ENCODE results near the gene LTV1. TPM values are rescaled to one million over a fixed set of nuclear protein-coding genes. Genes with fewer than 3 reads are reported as not detected.

LTV1 gene
- total and polyA plus RNA-seq, 9 of the 15 experiments (the other 6 are each of a cell fraction or from before 2014, with no cell fraction given): 57.9 to 162 (median 119) TPM

DNA sequence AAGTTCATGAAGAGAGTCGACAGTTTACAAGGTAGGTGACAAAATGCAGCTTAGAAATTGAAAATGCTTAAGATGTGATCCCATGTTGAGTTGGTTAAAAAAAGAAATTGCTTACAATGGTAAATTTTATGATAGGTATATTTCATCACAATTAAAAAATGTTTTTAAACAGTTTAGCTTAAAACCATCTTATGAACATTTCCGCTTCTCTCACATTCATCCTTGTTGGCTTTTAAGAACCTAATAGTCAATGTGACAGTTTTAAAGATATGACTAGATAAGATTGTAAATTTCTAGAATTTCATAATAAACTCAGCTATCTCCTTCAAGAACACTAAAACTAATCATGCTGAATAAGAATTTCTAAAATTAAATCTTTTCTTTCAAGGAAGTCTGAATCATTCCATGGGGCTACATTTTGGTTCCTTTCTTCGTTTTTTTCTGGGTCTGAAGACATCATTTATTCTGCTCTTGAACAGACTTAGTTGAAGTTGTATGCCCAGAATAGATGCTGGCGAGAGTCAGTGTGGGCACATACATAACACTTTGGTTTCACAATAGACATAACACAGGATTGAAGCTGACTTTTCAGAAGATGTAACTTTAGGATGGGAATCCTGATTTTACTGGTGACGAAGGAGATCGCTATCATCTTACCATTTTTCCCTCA is 35.9 kb upstream of the LTV1 start (continued):
- TF ChIP-seq, protein P1, sequence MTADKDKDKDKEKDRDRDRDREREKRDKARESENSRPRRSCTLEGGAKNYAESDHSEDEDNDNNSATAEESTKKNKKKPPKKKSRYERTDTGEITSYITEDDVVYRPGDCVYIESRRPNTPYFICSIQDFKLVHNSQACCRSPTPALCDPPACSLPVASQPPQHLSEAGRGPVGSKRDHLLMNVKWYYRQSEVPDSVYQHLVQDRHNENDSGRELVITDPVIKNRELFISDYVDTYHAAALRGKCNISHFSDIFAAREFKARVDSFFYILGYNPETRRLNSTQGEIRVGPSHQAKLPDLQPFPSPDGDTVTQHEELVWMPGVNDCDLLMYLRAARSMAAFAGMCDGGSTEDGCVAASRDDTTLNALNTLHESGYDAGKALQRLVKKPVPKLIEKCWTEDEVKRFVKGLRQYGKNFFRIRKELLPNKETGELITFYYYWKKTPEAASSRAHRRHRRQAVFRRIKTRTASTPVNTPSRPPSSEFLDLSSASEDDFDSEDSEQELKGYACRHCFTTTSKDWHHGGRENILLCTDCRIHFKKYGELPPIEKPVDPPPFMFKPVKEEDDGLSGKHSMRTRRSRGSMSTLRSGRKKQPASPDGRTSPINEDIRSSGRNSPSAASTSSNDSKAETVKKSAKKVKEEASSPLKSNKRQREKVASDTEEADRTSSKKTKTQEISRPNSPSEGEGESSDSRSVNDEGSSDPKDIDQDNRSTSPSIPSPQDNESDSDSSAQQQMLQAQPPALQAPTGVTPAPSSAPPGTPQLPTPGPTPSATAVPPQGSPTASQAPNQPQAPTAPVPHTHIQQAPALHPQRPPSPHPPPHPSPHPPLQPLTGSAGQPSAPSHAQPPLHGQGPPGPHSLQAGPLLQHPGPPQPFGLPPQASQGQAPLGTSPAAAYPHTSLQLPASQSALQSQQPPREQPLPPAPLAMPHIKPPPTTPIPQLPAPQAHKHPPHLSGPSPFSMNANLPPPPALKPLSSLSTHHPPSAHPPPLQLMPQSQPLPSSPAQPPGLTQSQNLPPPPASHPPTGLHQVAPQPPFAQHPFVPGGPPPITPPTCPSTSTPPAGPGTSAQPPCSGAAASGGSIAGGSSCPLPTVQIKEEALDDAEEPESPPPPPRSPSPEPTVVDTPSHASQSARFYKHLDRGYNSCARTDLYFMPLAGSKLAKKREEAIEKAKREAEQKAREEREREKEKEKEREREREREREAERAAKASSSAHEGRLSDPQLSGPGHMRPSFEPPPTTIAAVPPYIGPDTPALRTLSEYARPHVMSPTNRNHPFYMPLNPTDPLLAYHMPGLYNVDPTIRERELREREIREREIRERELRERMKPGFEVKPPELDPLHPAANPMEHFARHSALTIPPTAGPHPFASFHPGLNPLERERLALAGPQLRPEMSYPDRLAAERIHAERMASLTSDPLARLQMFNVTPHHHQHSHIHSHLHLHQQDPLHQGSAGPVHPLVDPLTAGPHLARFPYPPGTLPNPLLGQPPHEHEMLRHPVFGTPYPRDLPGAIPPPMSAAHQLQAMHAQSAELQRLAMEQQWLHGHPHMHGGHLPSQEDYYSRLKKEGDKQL (CRISPR knock-in tag; IDR thresholded peaks at IDR 0.05; ENCODE audit: borderline replicate concordance): no peak
- TF ChIP-seq, protein P2, sequence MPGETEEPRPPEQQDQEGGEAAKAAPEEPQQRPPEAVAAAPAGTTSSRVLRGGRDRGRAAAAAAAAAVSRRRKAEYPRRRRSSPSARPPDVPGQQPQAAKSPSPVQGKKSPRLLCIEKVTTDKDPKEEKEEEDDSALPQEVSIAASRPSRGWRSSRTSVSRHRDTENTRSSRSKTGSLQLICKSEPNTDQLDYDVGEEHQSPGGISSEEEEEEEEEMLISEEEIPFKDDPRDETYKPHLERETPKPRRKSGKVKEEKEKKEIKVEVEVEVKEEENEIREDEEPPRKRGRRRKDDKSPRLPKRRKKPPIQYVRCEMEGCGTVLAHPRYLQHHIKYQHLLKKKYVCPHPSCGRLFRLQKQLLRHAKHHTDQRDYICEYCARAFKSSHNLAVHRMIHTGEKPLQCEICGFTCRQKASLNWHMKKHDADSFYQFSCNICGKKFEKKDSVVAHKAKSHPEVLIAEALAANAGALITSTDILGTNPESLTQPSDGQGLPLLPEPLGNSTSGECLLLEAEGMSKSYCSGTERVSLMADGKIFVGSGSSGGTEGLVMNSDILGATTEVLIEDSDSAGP (CRISPR knock-in tag; IDR thresholded peaks at IDR 0.05): no peak
- TF ChIP-seq BHLHE40 (IDR thresholded peaks at IDR 0.05; ENCODE audit: low read length) (no peak), RBFOX2 (IDR thresholded peaks at IDR 0.05; ENCODE audit: low read depth, low read length) (peak; percentile 28; the same call in 1 of the 2 replicates), ELF2 (CRISPR knock-in tag; IDR thresholded peaks at IDR 0.05) (0 out of 2 replicates have a peak, but pooled peaks have one; percentile 46), ZNF23 (CRISPR knock-in tag; IDR thresholded peaks at IDR 0.05) (peak; percentile 7; the same call in 1 of the 2 replicates), HDAC8 (tag; IDR thresholded peaks at IDR 0.05) (0 out of 2 replicates have a peak, but pooled peaks have one; percentile 19), POLR3A (IDR thresholded peaks at IDR 0.05; ENCODE audit: borderline replicate concordance, extremely low read depth, insufficient read depth, insufficient read length) (no peak), ZNF41 (CRISPR knock-in tag; conservative IDR thresholded peaks at IDR 0.05) (0 out of 2 replicates have a peak, but pooled peaks have one; percentile 11), ETS2 (tag; IDR thresholded peaks at IDR 0.05; ENCODE audit: borderline replicate concordance, poor library complexity, severe bottlenecking) (no peak), SETDB1 (IDR thresholded peaks at IDR 0.05; ENCODE audit: low read length) (no peak), C11orf30 (IDR thresholded peaks at IDR 0.05; ENCODE audit: low read depth) (peak; percentile 71), ZNF57 (CRISPR knock-in tag; IDR thresholded peaks at IDR 0.05) (no peak), ZFP30 (CRISPR knock-in tag; IDR thresholded peaks at IDR 0.05; ENCODE audit: borderline replicate concordance) (no peak), SP2 (IDR thresholded peaks at IDR 0.05; ENCODE audit: extremely low read depth, low read depth, low read length, poor library complexity, severe bottlenecking) (no peak), PML (IDR thresholded peaks at IDR 0.05; ENCODE audit: low read length) (no peak), ZBTB17 (CRISPR knock-in tag; IDR thresholded peaks at IDR 0.05) (no peak)
- TF ChIP-seq, protein P3, sequence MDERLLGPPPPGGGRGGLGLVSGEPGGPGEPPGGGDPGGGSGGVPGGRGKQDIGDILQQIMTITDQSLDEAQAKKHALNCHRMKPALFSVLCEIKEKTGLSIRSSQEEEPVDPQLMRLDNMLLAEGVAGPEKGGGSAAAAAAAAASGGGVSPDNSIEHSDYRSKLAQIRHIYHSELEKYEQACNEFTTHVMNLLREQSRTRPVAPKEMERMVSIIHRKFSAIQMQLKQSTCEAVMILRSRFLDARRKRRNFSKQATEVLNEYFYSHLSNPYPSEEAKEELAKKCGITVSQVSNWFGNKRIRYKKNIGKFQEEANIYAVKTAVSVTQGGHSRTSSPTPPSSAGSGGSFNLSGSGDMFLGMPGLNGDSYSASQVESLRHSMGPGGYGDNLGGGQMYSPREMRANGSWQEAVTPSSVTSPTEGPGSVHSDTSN (CRISPR knock-in tag; IDR thresholded peaks at IDR 0.05; ENCODE audit: low read depth): no peak
- TF ChIP-seq, protein P3 (tag; conservative IDR thresholded peaks at IDR 0.05; ENCODE audit: low read depth): no peak
